Measurements from ENCODE around the gene JARID2.

GRCh38 chr6:15293674-15294073, 47.8 kb downstream of the JARID2 start:
- TF ChIP-seq TBP (IDR thresholded peaks at IDR 0.05; ENCODE audit: low read depth, low read length) (no peak), CTCF (IDR thresholded peaks at IDR 0.05; ENCODE audit: control extremely low read depth in 1 of 3, insufficient read depth in 1 of 3, low read depth in 1 of 3, low read length in 3 of 3) (no peak)
